IPS-NIHi11 (cell line): Measurements from ENCODE around the gene AXIN1.
A peak's percentile ranks its signal among the peaks of the same experiment; 100 is the strongest.
"Not testable (repeated sequence)": the region's sequence is repeated elsewhere in the genome, so short reads cannot be mapped to it uniquely, and the experiment has no call there.

Experiments
- DNase-seq: peaks from one replicate; pipeline ENCODE4 v3.0.0; 2012; ENCODE audit warnings: mixed read lengths, low spot score

Gene AXIN1

GRCh38 chr16:331181-331814 lies 21.2 kb downstream of the AXIN1 start:
- not testable (repeated sequence) for DNase-seq

- no peak for DNase-seq
These were observed 21.8 kb downstream of the AXIN1 start for GRCh38 chr16:330741-331140.

- no peak for DNase-seq
These were observed 27.0 kb downstream of the AXIN1 start for GRCh38 chr16:325375-326145.

- DNase-seq, result peak; percentile 67
These were observed 27.8 kb downstream of the AXIN1 start for GRCh38 chr16:324451-325334.

- DNase-seq, result no peak
These were observed 28.4 kb downstream of the AXIN1 start for GRCh38 chr16:324201-324450.

GRCh38 chr16:322476-323143 lies 29.9 kb downstream of the AXIN1 start:
- no peak for DNase-seq

GRCh38 chr16:321532-321931 lies 31.0 kb downstream of the AXIN1 start:
- DNase-seq, result no peak

- DNase-seq, result no peak
These were observed 32.3 kb downstream of the AXIN1 start for GRCh38 chr16:320206-320605.

- DNase-seq, result peak; percentile 83
These were observed 33.9 kb downstream of the AXIN1 start for GRCh38 chr16:318628-319027.

GRCh38 chr16:317583-317982 lies 34.9 kb downstream of the AXIN1 start:
- no peak for DNase-seq

- DNase-seq, result no peak
These were observed 35.6 kb downstream of the AXIN1 start for GRCh38 chr16:316741-317464.

GRCh38 chr16:314795-315299 lies 37.7 kb downstream of the AXIN1 start:
- DNase-seq, result no peak

GRCh38 chr16:314351-314750 lies 38.2 kb downstream of the AXIN1 start:
- DNase-seq, result no peak

GRCh38 chr16:311725-312124 lies 40.8 kb downstream of the AXIN1 start:
- DNase-seq, result no peak

GRCh38 chr16:309476-309875 lies 43.0 kb downstream of the AXIN1 start:
- no peak for DNase-seq

- DNase-seq, result no peak
These were observed 44.7 kb downstream of the AXIN1 start for GRCh38 chr16:307691-308312.

- DNase-seq, result no peak
These were observed 45.6 kb downstream of the AXIN1 start for GRCh38 chr16:306911-307370.

- DNase-seq, result no peak
These were observed 46.5 kb downstream of the AXIN1 start for GRCh38 chr16:305916-306626.

- no peak for DNase-seq
These were observed 48.6 kb downstream of the AXIN1 start for GRCh38 chr16:303760-304505.

GRCh38 chr16:301950-302349 lies 50.6 kb downstream of the AXIN1 start:
- DNase-seq, result no peak
